Lower leg skin (tissue), 4 donors: ENCODE measurements around the gene RASSF4. TPM values are rescaled to one million over a fixed set of nuclear protein-coding genes. Genes with fewer than 3 reads are reported as not detected.

Source experiments
- DNase-seq, 2 donors: peaks; one replicate each; pipeline ENCODE4 v3.0.0-alpha.2; 2019; ENCODE audit warnings: low spot score in 2 of 2
- H3K4me3 ChIP-seq: fragments of 200-600 bp; sonication (generic); 2 replicates; pipeline ENCODE4 v1.5.1; 2017; ENCODE audit warnings: mild to moderate bottlenecking, low read depth; ENCODE audit not compliant: poor library complexity, severe bottlenecking
- POLR2A ChIP-seq, 2 donors: fragments of 450-650 bp; IDR thresholded peaks; one replicate each; pipeline ENCODE4 v1.6.1; 2016 to 2017; ENCODE audit warnings: antibody characterized with exemption in 2 of 2, mild to moderate bottlenecking in 1 of 2, moderate library complexity in 1 of 2
- WGBS, 2 donors: methylation state at CpG; one replicate each; pipeline ENCODE4 v1.1.5; 2018; 5-methylcytosine and 5-hydroxymethylcytosine counted together
- intact Hi-C: fragments of 100-400 bp; cut with DNase I; formaldehyde crosslinking; loops from one replicate; pipeline ENCODE4 v1.15.0; 2023; ENCODE audit warnings: low total_unique reads
- total RNA-seq, 4 donors: library from RNA; depleted of rRNA; stranded (reverse); fragments of >200 nt; gene quantifications; one replicate each; pipeline ENCODE4 v1.1.0, GENCODE V29; 2016
- TF ChIP-seq, protein P1 (sequence below), 3 donors: fragments of 450-650 bp; IDR thresholded peaks; one replicate each; pipeline ENCODE4 v1.5.1; 2016; ENCODE audit warnings: antibody characterized with exemption in 3 of 3, mild to moderate bottlenecking in 3 of 3, moderate library complexity in 2 of 3

Gene RASSF4
- total RNA-seq, 4 donors from 2014 or later: 4.4 to 11.0 (median 8.9) TPM

DNA sequence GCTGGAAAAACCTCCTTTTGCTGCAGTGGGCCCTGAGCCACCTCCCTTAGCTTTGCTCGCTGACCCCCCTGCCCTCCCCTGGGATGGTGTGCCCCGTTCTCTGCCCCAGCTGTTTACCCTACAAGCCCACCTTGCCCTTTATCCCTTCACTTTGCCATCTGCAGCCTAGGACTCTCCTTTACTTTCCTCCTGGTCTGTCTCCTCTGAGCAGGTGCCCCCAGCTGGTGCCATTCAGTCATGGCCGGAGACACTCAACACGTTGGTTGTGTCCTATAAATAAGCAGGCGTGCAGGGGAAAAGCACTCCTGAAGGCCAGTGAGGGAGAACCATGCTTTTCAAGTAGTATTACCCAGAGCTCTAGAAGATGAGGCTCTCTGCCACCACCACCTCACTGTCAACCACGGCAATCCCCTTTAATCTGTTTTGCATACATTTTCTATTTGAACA is 6.1 kb downstream of the RASSF4 start:
- no peak overlapping the region for H3K4me3 ChIP-seq
- 89 to 92% methylated on average over 6 of the region's 6 CpGs for WGBS, 2 donors
- peak in 1 of 2 donors; percentile 67 for DNase-seq
- intact Hi-C loops: no loop called here
- TF ChIP-seq, protein P1, sequence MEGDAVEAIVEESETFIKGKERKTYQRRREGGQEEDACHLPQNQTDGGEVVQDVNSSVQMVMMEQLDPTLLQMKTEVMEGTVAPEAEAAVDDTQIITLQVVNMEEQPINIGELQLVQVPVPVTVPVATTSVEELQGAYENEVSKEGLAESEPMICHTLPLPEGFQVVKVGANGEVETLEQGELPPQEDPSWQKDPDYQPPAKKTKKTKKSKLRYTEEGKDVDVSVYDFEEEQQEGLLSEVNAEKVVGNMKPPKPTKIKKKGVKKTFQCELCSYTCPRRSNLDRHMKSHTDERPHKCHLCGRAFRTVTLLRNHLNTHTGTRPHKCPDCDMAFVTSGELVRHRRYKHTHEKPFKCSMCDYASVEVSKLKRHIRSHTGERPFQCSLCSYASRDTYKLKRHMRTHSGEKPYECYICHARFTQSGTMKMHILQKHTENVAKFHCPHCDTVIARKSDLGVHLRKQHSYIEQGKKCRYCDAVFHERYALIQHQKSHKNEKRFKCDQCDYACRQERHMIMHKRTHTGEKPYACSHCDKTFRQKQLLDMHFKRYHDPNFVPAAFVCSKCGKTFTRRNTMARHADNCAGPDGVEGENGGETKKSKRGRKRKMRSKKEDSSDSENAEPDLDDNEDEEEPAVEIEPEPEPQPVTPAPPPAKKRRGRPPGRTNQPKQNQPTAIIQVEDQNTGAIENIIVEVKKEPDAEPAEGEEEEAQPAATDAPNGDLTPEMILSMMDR (IDR thresholded peaks at IDR 0.05): no peak
- no peak for TF ChIP-seq POLR2A (IDR thresholded peaks at IDR 0.05)

DNA sequence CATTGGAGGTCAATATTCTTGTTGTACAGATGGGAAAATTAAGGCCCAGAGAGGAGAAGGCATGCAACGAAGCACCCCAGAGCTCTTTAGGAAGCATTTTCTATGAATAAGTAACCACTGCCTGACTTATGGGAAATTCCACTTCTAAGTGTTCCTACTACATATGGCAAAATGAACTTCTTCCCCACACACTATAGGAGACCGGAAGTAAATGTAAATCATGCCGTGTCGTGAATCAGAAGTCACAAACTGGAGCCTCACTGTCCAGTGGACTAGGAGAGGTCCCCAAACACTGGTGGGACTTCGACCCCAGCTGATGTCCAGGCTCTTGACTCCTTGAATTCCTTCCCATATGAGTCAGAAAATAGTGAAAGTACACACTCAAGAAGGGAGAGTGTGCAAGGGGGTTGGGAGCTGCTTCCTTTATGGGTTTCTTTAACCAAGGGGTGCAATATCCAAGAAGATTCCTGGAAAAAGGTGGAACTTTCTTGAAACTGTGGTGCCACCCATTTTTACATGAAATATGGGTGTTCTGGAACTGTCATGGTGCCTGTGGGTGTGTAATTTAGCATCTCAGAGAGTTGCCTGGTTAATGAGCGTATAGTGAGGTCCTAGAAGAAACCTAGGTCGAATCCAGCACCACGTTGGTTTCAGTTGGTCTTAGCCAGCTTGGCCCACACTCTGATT is 6.7 kb downstream of the RASSF4 start:
- DNase-seq: peak in 1 of 2 donors; percentile 36
- intact Hi-C loops: no loop called here
- no peak overlapping the region for H3K4me3 ChIP-seq
- 75 to 80% methylated on average over 8 of the region's 8 CpGs for WGBS, 2 donors
- TF ChIP-seq, protein P1 (IDR thresholded peaks at IDR 0.05): no peak
- TF ChIP-seq POLR2A (IDR thresholded peaks at IDR 0.05): no peak

DNA sequence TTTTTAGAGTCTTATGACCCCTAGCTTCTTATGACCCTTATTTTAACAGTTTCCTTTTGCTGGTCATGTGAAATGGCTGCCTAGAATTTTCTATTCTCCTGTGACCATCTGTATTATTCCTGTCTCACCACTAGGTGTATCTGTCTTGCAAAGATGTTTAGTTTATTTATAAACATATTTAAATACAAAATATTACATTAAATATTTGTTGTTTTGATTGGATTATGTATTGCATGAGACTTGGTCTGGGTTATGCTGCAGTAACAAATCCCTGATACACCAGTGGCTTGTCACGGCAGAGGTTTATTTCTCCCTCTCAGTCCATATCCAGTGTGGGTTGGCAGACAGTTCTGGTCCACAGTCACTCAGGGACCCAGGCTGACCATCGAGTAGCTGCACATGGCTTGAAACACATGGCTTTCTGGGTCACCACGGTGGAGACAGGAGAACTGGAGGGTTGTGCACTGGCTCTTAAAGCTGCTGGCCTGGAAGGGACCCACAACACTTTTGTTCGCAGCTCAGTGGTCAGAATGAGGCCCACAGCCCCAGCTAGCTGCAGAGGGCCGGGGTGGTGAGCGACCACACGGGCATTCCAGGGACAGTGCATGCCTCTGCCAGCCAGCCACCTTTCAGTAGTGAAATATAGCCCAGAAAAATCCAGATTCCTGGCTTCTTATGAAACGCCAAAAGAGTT is 7.4 kb downstream of the RASSF4 start:
- DNase-seq: peak in 1 of 2 donors; percentile 78
- TF ChIP-seq, protein P1 (IDR thresholded peaks at IDR 0.05): no peak
- no peak for TF ChIP-seq POLR2A (IDR thresholded peaks at IDR 0.05)
- intact Hi-C loops: no loop called here
- 84 to 93% methylated on average over 8 of the region's 8 CpGs for WGBS, 2 donors
- no peak overlapping the region for H3K4me3 ChIP-seq

DNA sequence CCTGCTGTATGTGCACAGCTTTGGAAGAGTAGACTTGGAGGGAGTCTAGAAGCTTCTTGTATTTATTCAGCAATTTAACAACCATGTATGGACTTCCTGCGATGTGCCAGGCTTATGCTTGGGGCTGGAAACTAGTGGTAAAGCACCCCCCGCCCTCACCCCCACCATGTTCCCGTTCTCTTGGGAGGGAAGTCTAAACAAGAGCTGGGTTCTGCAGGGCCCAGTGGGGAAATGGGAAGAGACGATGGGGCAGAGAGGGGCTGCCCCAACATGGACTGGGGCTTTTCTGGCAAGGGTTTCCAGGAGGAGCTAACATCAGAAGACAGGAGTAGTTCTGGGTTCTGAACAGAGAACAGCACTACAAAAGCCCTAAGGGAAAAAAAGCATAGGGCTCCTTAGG is 8.0 kb downstream of the RASSF4 start:
- intact Hi-C loops: no loop called here
- H3K4me3 ChIP-seq: no peak overlapping the region
- peak in 1 of 2 donors; percentile 84 for DNase-seq
- no peak for TF ChIP-seq POLR2A (IDR thresholded peaks at IDR 0.05)
- TF ChIP-seq, protein P1 (IDR thresholded peaks at IDR 0.05): no peak
- 78 to 80% methylated on average over 4 of the region's 4 CpGs for WGBS, 2 donors

DNA sequence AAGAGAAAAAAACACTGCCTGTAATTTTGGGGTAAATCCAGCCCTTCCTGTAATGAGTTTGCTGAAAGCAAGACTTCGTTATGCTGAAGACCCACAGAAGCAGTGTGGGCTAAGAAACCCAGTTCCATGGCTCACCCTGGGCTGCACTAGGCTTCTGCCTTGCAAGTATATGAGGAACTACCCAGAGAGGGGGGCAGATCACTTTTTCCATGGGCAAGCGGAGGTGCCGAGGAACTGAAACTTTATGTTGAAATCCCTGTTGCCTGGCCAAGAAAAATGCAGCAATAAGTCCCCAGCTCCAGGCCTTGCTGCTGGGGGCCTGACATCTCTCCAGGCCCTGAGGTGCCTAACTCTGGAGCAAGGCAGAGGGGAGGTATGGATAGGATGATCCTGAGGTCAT is 8.5 kb downstream of the RASSF4 start:
- WGBS, 2 donors: 45 to 48% methylated on average over 3 of the region's 3 CpGs
- TF ChIP-seq, protein P1 (IDR thresholded peaks at IDR 0.05): no peak
- TF ChIP-seq POLR2A (IDR thresholded peaks at IDR 0.05): no peak
- intact Hi-C loops: no loop called here
- DNase-seq: peak in 1 of 2 donors; percentile 91
- no peak overlapping the region for H3K4me3 ChIP-seq
